SK-N-SH (cell line): ENCODE results near the gene SLC12A5. TPM values are rescaled to one million over a fixed set of nuclear protein-coding genes. Genes with fewer than 3 reads are reported as not detected.

ENCODE experiments used
- CTCF ChIA-PET: fragments of 300-600, 350-600 bp; formaldehyde crosslinking; extraction: SDS; loops from one replicate; lab custom pipeline; 2021; lab: Yijun Ruan, JAX
- POLR2A ChIA-PET: fragments of 350-600 bp; sonication (Branson Sonifier 250); formaldehyde crosslinking; extraction: SDS; loops from one replicate; lab custom pipeline; 2020; ENCODE audit warnings: antibody characterized with exemption, inconsistent platforms; lab: Yijun Ruan, JAX
- DNase-seq: peaks from one replicate; pipeline ENCODE4 v3.0.0; 2012
- H2AFZ ChIP-seq: fragments of 200-600 bp; sonication (generic); 2 replicates; pipeline ENCODE4 v1.8.1; 2016; ENCODE audit warnings: antibody characterized with exemption, mild to moderate bottlenecking, low read depth
- H3F3A ChIP-seq: fragments of 200-600 bp; sonication (generic); replicated peaks from 2 replicates; pipeline ENCODE3; 2016; ENCODE audit warnings: antibody characterized with exemption, mild to moderate bottlenecking; ENCODE audit not compliant: insufficient read depth
- H3K27ac ChIP-seq, 2 experiments: fragments of 200-500 bp in 1 of 2; fragments of 200-600 bp in 1 of 2; sonication (Bioruptor generic) in 1 of 2; sonication (generic), shearing (Covaris generic) in 1 of 2; 2 replicates each; pipeline versions ENCODE4 v1.5.1 to v1.6.1; 2014 to 2016; ENCODE audit warnings: low read depth in 2 of 2, inconsistent platforms in 1 of 2, low read length in 1 of 2, mild to moderate bottlenecking in 1 of 2, mixed read lengths in 1 of 2
- H3K27me3 ChIP-seq: fragments of 200-600 bp; sonication (generic), shearing (Covaris generic); 2 replicates; pipeline ENCODE4 v1.6.1; 2016; ENCODE audit warnings: mixed run types; ENCODE audit not compliant: insufficient read depth
- H3K36me3 ChIP-seq, 2 experiments: fragments of 200-500 bp in 1 of 2; fragments of 200-600 bp in 1 of 2; sonication (Bioruptor generic) in 1 of 2; sonication (generic) in 1 of 2; replicated peaks in 1 of 2; 2 replicates each; pipeline versions ENCODE3 to v1.5.1; 2014 to 2016; ENCODE audit warnings: low read length in 1 of 2, mild to moderate bottlenecking in 1 of 2; ENCODE audit not compliant: insufficient read depth in 2 of 2, control insufficient read depth in 1 of 2
- H3K4me1 ChIP-seq, 2 experiments: fragments of 200-500 bp in 1 of 2; fragments of 200-600 bp in 1 of 2; sonication (Bioruptor generic) in 1 of 2; sonication (generic), shearing (Covaris generic) in 1 of 2; 2 replicates each; pipeline versions ENCODE4 v1.5.1 to v1.6.1; 2014 to 2016; ENCODE audit warnings: low read depth in 1 of 2, low read length in 1 of 2, mixed run types in 1 of 2; ENCODE audit not compliant: insufficient read depth in 2 of 2, control insufficient read depth in 1 of 2
- H3K4me2 ChIP-seq: fragments of 200-600 bp; sonication (generic), shearing (Covaris generic); 2 replicates; pipeline ENCODE4 v1.6.1; 2017; ENCODE audit warnings: mixed run types
- H3K4me3 ChIP-seq, 2 experiments: fragments of 200-500 bp in 1 of 2; fragments of 200-600 bp in 1 of 2; sonication (Bioruptor generic) in 1 of 2; sonication (generic), shearing (Covaris generic) in 1 of 2; 2 replicates each; pipeline versions ENCODE4 v1.5.1 to v1.8.1; 2014 to 2016; ENCODE audit warnings: low read depth in 2 of 2, inconsistent platforms in 1 of 2, low read length in 1 of 2, mild to moderate bottlenecking in 1 of 2, mixed read lengths in 1 of 2, moderate library complexity in 1 of 2
- H3K79me2 ChIP-seq: fragments of 200-600 bp; sonication (generic); 2 replicates; pipeline ENCODE4 v1.8.1; 2017; ENCODE audit warnings: mild to moderate bottlenecking; ENCODE audit not compliant: insufficient read depth
- H3K9ac ChIP-seq: fragments of 200-600 bp; sonication (generic); 2 replicates; pipeline ENCODE4 v1.6.1; 2017; ENCODE audit warnings: mixed run types
- H3K9me2 ChIP-seq: fragments of 200-600 bp; sonication (generic); 2 replicates; pipeline ENCODE4 v1.6.1; 2017; ENCODE audit warnings: mixed run types
- H3K9me3 ChIP-seq: fragments of 200-600 bp; sonication (generic); 2 replicates; pipeline ENCODE4 v1.6.1; 2017; ENCODE audit warnings: mixed run types, mild to moderate bottlenecking, moderate library complexity
- H4K20me1 ChIP-seq: fragments of 200-600 bp; sonication (generic); 2 replicates; pipeline ENCODE4 v1.6.1; 2017; ENCODE audit warnings: mild to moderate bottlenecking, mixed run types; ENCODE audit not compliant: insufficient read depth
- CTCF ChIP-seq: fragments of 200-600 bp; sonication (generic); IDR thresholded peaks from 2 replicates; pipeline ENCODE4 v1.6.1; 2017; ENCODE audit warnings: antibody characterized with exemption, mild to moderate bottlenecking, moderate library complexity
- EP300 ChIP-seq, 2 experiments: IDR thresholded peaks; 2 replicates each; pipeline versions ENCODE4 v1.4.0 to v1.6.1; 2012; ENCODE audit warnings: borderline replicate concordance in 1 of 2, low read depth in 1 of 2, low read length in 1 of 2
- EZH2phosphoT487 ChIP-seq: fragments of 200-600 bp; sonication (generic); IDR thresholded peaks from 2 replicates; pipeline ENCODE4 v1.6.1; 2017; ENCODE audit warnings: low read depth, mixed run types, mild to moderate bottlenecking, antibody characterized with exemption, moderate library complexity, borderline replicate concordance
- FOSL2 ChIP-seq: IDR thresholded peaks from 2 replicates; pipeline ENCODE4 v1.4.0; 2012; ENCODE audit warnings: low read depth, mild to moderate bottlenecking, moderate library complexity, borderline replicate concordance
- GATA2 ChIP-seq: sonication (generic); formaldehyde crosslinking; IDR thresholded peaks from 2 replicates; pipeline ENCODE4 v1.5.0; 2020; ENCODE audit warnings: mild to moderate bottlenecking, missing genetic modification reagents
- NFIC ChIP-seq: IDR thresholded peaks from 2 replicates; pipeline ENCODE4 v1.4.0; 2012; ENCODE audit warnings: borderline replicate concordance
- PBX3 ChIP-seq: IDR thresholded peaks from 2 replicates; pipeline ENCODE4; 2012
- RAD21 ChIP-seq: IDR thresholded peaks from 2 replicates; pipeline ENCODE4 v1.6.1; 2012; ENCODE audit warnings: mild to moderate bottlenecking, low read length
- RFX5 ChIP-seq: IDR thresholded peaks from 2 replicates; pipeline ENCODE4 v1.6.1; 2012; ENCODE audit warnings: mild to moderate bottlenecking, improper control_type of control experiment, low read length
- SIN3A ChIP-seq: IDR thresholded peaks from 2 replicates; pipeline ENCODE4 v1.6.1; 2012; ENCODE audit warnings: low read depth, mild to moderate bottlenecking, low read length, moderate library complexity, borderline replicate concordance
- SMC3 ChIP-seq: IDR thresholded peaks from 2 replicates; pipeline ENCODE4 v1.6.1; 2012; ENCODE audit warnings: low read depth, low read length, improper control_type of control experiment
- TCF12 ChIP-seq: IDR thresholded peaks from 2 replicates; pipeline ENCODE4 v1.4.0; 2012
- USF1 ChIP-seq: IDR thresholded peaks from 2 replicates; pipeline ENCODE4 v1.4.0; 2012; ENCODE audit warnings: low read depth, borderline replicate concordance
- YY1 ChIP-seq: IDR thresholded peaks from 2 replicates; pipeline ENCODE4 v1.4.0; 2012; ENCODE audit warnings: low read depth, mild to moderate bottlenecking
- polyA plus RNA-seq, 3 experiments: library from polyadenylated mRNA; depleted of rRNA; stranded (reverse); fragments of >200 nt; gene quantifications; 2 replicates each; pipeline ENCODE4 v1.2.3, GENCODE V29; 2012

The SLC12A5 gene
- polyA plus RNA-seq, 1 of the 3 experiments (the other 2 are of a cell fraction) = 19.9 TPM

GRCh38 chr20:46050444-46050843 lies 21.4 kb downstream of the SLC12A5 start (continued):
- TF ChIP-seq USF1 = no peak
- TF ChIP-seq SMC3 = no peak
- no peak for TF ChIP-seq NFIC
- TF ChIP-seq RAD21 = no peak
- TF ChIP-seq YY1 = no peak

GRCh38 chr20:46050885-46051284 lies 21.9 kb downstream of the SLC12A5 start:
- H3K4me3 ChIP-seq = no peak overlapping the region
- H3K9me3 ChIP-seq = no peaks in the 10 kb centered on the region
- H3K79me2 ChIP-seq = no peaks in the 10 kb centered on the region
- no peak overlapping the region for H2AFZ ChIP-seq
- no peaks in the 10 kb centered on the region for H3K36me3 ChIP-seq
- H3K27me3 ChIP-seq = no peaks in the 10 kb centered on the region
- H3K9ac ChIP-seq = no peak overlapping the region
- TF ChIP-seq RFX5 (no peak), EP300 (IDR thresholded peaks at IDR 0.05; ENCODE audit: borderline replicate concordance in 1 of 2, low read depth in 1 of 2, low read length in 1 of 2) (no peak), EZH2phosphoT487 (no peak), NFIC (no peak), GATA2 (CRISPR knock-in tag) (no peak), SIN3A (no peak), FOSL2 (no peak), TCF12 (no peak), CTCF (no peak), PBX3 (no peak)
- peaks cover 3 to 7% of the 10 kb centered on the region in 2 experiments; a peak in 2 of 4 replicates for H3K4me1 ChIP-seq
- POLR2A ChIA-PET = no interaction called here
- H4K20me1 ChIP-seq = 0 out of 2 replicates have a peak, but pooled peaks cover 5% of the 10 kb centered on the region
- CTCF ChIA-PET = interaction anchor here (0.6 to 2.7 kb wide), 2 partner anchors 37 to 124 kb away, joined by 3 to 11 read pairs; no protein-coding TSS in a partner anchor
- no peak overlapping the region for H3K27ac ChIP-seq
- no peaks in the 10 kb centered on the region for H3K9me2 ChIP-seq
- no peak for DNase-seq
- H3F3A ChIP-seq = peaks cover 2% of the 10 kb centered on the region
- no peak overlapping the region for H3K4me2 ChIP-seq
